HG03045 (cell line): ENCODE measurements around the gene TMEM97.

Experiments used
- ATAC-seq: cut with Tn5 transposase; IDR thresholded peaks from one replicate; pipeline ENCODE4 v1.9.1; 2021; ENCODE audit warnings: mild to moderate bottlenecking, moderate library complexity; ENCODE audit not compliant: unreplicated experiment

The TMEM97 gene

DNA sequence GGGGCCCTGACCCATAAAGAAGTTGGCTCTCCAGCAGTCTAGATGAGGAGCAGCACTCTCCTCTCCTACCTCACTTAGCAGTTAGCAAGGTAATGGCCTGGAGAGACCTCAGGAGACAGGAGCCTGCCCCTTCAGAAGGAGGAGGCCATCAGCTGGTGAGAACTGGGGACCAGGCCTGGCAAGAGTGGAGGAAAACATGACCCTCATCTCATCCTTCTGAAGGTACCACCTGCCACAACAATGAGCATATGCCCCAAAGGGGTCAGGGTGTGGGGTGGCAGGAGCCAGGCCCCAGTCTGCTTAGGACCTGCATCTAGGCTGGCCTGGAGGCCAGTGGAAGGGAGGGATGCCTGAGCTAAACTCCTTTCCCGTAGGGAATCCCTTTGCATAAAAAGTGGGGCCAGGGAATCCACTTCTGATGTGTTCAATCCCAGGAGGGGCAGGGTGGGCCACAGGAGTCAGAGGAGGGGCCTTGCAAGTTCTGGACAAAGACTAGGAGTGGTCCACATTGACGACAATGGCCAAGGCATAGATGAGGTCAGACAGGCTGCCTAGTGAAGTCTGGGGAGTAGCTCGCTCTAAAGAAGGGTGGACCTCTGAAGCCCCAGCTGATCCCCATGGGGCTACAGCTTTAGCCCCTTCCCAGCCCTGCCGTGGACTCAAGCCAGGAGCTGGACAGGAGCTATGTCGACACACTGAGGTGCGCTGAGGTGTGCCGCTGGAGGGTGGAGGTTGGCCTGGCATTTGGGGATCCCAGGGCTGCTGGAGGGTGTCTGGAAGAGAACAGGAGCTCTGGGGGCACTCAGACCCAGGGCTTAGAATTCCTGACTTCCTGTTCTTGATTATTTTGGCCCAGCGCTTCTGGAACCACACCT is 45.0 kb downstream of the TMEM97 start:
- no peak for ATAC-seq

DNA sequence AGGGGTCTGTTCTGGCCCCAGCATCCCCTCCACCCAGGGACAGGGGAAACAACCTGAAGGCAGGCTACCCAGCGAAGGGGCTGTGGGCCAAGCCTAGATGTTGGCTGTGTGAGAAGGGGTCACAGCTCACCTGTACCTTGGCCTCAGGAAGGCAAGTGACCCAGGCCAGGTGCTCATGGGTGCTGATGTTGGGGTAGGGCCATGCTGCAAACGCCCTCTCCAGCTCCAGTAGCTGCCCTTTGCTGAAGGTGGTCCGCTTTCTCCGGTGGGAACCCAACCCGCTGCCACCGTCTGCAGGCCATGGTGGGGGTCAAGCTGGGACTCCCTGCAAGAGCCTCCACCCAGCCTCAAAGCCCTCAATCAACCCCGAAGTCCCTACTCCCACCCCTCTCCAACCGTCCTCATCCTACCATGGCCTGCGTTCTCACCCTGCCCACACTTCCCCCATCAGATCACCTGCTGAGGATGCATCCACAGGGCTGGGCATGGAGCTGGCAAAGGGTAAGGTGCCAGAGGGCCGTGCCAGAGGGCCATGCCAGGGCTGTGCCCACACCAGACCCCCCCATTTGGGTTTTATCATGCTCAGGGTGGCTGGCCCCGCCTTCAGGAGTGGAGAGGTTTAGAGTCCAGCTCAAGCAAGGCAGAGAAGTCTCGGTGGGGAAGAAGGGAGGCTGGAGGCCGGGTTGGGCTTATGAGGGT is 45.8 kb downstream of the TMEM97 start, which contains the start of gene SEBOX:
Gene SEBOX, minus strand, starts transcription at position 535 of the 699 bp plus-strand sequence. Its CDS starts 48 bp downstream, at position 487.
- ATAC-seq, result no peak

DNA sequence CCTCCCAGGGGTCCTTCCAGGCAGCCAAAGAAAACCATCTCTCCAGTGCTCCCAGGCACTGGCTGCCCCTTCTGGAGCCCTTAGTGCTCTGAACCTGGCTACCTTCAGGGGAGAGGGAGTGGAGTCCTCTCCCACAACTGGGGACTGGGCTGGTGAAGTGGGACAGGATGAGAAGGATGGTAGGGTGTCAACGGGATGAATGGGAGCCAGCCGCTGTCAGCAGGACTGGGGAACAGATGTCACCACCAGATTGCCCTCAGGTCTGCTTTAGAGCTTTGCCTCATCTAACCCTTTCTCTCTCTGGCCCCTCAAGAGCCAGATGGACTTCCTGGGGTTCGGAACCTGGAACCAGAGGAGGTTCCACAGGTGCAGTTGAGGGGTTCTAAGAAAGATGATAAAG is 46.5 kb downstream of the TMEM97 start:
- no peak for ATAC-seq

DNA sequence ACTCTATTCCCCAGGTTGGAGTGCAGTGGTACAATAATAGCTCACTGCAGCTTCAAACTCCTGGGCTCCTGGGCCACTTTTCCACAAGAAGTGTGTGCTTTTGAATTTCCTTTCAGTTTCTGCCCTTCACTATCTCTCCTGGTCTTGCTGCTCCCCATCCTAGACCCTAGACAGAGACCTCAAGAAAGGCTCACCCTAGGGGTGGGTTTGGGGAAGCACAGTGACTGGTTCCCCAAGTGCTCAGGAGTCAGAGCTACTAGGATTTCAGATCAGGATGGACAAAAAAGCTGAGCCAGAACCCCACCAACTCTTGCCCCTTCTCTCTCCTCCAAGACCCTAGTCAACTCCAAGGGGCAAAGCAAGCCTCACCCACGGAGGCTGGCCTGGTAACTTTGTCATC is 47.6 kb downstream of the TMEM97 start:
- no peak for ATAC-seq

DNA sequence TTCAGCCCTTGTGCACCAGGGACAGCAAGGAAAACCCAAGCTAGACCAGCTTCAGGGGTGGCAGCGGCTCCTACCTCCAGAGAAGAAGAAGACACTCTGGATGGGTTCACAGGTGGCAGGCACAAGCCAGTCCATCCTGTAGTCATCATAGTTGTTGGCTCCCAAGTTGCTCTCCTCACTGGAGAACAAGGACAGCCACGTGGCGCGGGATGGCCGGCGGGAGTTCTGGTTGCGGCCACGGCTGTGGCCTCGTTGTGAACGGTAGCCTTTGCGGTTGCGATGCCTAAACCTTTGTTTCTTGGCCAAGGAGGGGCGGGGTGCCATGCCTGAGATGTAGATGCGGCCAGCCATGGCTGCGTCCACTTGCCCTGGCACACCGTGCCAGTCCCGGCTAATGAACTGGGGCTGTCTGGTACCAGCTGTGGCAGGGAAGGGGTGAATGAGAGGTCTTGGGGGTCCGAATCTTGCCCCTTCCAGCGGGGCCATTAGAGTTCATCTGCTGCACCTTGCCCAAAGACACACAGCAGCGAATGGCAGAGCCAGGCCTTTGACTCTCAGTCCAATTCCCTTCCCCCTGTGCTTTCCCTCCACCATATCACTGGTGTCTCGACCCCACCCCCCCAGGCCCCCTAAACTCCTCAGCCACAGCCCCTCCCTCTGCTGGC is 48.8 kb downstream of the TMEM97 start:
- no peak for ATAC-seq

DNA sequence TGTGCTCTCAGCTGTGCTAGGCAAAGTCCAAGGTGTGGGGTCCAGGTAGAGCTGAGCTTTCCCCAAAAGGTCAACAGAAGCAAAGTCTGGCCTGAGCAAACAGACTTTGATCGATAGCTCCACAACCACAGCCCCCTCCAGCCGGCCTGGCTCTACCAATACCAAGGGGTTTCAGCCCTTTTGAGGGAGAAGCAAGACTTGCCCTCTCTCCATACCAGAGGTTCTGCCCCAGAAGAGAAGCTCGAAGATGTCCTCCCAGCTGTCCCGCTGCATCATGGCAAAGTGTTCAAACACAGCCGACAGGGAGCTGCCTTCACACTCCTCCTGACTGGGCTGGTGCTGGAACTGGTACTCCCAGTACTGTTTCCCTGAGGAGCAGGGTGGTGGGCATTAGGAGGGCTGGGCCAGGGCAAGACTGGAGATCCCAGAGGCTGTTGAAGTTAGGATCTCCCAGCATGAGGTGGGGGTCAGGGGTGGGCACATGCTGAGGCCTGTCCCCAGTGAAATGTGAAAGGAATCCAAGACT is 49.4 kb downstream of the TMEM97 start:
- no peak for ATAC-seq

DNA sequence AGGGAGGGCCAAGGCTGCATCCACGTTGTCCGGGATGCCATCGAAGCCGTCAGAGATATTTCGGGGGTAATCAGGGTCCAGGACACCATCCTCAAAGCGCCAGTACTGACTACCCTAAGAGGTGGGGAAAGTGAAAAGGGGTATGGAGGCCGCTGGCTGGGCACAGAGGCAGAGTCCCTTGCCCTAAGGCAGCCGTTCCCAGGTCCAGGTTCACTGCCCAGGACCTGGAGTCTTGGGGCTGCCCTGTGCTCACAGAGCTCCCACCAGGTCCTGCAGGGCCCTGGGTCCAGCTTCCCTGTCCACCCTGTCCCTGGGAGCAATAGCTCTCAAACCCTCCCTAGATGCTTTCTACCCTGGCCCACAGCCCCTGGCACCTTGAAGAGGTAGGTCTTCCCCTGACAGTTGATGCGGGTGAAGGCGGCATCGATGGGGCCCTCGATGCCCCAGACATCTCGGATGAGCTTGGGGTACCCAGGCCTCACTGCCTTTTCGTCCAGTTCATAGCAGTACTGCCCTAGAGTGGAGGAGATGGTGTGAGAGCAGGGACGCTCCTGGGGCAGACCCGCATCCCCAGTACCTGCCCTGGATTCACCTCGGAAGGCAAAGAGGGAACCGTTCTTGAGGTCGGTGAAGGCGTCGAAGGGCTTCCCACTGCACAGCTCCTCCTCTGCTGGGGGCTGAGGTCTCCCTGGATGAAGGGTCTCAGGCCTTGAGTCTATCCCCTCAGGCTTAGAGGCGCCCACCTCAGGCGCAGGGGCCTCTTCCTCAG is 50.1 kb downstream of the TMEM97 start:
- no peak for ATAC-seq

DNA sequence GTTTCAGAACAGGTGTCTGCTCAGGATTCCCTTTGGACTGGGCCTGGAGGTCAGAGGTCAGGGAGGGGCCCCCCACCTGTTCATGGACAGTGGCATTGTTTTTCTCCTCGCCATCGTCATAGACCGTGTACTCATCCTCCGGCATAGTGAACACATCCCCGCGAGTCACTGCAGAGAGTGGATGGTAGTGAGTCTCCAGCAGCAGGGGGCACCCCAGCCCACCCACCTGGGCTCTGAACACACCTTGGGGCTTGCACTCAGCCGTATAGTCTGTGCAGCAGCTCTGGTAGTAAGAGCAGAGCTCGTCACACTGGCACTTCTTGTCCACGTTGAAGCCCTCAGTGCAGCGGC is 50.7 kb downstream of the TMEM97 start:
- ATAC-seq, result no peak

DNA sequence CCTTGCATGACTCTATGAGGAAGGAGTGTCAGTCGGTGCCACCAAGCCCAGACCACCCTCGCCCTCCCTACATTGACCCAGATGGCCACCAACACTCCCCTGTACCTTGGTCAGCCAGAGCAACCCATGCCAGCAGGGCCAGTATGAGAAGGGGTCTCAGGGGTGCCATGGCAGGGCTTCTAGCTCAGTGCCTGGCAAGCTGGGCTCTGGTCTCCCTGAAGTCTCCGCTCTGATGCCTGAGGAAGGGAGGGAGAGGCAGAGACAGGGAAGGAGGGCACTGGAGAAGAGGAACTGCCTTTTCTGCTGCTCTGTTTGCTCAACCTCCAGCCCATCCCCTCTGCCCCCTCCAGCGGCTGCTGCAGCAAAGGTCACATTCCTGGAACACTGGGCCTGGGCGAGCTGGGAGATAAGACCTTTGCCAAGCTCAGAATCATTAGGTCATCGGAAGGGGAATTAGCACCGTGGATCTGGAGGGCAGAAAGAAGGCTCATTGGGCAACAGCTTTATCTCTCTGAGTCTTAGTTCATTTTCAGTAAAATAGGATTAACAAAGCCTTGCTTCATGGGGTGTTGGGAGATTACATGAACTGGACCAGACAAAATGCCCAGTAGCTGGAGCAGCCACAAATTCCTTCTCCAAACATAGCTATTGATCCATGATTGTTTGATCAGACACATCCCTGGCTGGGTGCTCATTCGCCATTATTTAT is 51.2 kb downstream of the TMEM97 start, which contains the start of gene VTN:
Gene VTN, minus strand, starts transcription at position 273 of the 709 bp plus-strand sequence. Its CDS starts 104 bp downstream, at position 169.
- ATAC-seq, result no peak

DNA sequence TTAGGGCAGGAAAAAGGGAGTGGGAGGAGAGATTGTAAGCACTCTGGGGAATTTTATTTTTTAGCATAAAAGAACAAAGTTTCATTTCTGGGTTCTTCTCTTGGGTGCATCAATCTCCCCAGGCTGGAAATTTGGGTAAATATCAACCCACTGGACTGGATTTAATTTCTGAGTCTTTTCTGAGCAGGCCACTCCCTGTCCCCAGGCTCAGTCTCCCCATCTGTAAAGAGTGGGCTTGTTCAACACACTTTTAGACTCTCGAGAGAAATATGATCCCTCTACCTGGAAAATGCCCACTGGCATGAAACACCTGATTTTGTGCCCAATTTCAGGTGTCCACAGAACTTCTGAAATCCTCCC is 51.7 kb downstream of the TMEM97 start:
- no peak for ATAC-seq

DNA sequence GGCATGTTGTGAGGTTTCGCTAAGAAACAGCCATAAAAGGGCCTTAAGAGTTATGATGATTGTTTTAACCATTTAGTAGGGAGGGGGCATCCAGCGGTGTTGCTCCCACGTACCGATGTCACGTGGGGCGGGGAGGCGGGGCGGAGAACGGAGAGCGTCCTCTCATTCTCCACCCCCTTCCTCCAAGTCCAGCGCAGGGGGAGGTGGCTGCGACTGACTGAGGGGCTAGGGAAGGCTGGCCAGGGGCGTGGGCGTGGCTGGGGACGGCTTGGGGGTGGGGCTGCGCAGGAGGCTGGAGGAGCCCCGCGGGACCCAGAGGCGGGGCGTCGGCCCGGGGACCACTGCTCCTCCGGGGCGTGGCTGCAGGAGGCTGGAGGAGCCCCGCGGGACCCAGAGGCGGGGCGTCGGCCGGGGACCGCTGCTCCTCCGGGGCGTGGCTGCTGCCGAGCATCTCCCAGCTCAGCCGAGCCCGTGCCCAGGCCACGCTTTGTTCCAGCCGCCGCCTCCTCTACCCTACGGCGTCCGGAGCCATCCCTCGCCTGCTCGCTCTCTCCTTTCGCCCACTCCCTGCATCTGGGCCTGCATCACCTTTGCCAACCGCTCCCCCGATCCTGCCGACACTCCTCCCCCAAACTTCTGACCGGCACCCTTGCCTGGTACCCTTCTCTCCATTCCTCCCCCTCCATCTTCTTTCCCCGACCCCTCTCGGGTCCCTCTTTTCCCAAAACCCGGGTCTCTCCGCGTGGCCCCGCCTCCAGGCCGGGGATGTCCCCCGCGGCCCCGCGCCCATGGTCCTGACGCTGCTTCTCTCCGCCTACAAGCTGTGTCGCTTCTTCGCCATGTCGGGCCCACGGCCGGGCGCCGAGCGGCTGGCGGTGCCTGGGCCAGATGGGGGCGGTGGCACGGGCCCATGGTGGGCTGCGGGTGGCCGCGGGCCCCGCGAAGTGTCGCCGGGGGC is 52.5 kb downstream of the TMEM97 start, which contains the start of gene SARM1:
Gene SARM1, plus strand, starts transcription at position 450 of the 958 bp plus-strand sequence. Its CDS starts 339 bp downstream, at position 789.
- ATAC-seq, result peak; percentile 80

DNA sequence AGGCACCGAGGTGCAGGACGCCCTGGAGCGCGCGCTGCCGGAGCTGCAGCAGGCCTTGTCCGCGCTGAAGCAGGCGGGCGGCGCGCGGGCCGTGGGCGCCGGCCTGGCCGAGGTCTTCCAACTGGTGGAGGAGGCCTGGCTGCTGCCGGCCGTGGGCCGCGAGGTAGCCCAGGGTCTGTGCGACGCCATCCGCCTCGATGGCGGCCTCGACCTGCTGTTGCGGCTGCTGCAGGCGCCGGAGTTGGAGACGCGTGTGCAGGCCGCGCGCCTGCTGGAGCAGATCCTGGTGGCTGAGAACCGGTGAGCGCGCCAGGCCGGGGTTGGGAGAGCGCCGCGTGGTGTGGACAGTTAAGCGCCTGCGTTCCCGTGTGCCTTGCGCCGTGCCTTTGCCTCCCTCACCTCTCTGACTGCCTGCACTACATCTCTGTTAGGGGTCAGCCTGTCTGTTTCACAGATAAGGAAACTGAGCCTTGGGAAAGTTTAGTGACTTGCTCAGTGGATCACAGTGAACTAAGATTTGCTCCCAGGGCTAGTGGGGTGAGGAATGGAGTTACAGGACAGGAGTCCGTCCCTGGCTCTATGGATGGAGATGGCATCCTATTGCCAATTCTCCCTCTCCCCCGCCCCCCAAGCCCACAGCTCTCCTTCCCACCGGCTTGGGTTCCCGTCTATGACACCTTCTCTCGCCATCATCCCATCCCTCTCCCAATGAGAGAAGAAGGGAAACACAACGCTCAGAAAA is 53.4 kb downstream of the TMEM97 start:
- peak; percentile 13 for ATAC-seq

DNA sequence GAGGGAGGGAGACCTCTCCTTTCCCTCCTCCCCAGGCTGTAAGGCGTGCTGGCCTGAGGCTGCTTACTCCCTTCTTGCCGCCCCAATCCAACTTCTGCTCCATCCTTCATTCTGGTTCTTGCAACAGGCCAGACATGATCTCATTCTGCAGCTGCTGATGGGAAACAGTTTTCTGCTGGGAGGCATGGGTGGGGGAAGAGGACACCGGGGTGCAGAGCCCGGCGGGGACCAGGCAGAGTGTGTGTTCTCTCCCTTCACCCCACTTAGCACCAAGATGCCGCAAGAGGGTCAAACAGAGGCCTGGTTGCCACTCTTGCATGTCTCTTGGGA is 53.9 kb downstream of the TMEM97 start:
- ATAC-seq, result no peak
